Right forelimb (tissue), 1 donor: Measurements from ENCODE around the gene HASPIN.
"Not testable (repeated sequence)": the region's sequence is repeated elsewhere in the genome, so short reads cannot be mapped to it uniquely, and the experiment has no call there.

Source experiments
- DNase-seq: peaks from one replicate; pipeline ENCODE4 v3.0.0-alpha.2; 2018

Gene HASPIN

DNA sequence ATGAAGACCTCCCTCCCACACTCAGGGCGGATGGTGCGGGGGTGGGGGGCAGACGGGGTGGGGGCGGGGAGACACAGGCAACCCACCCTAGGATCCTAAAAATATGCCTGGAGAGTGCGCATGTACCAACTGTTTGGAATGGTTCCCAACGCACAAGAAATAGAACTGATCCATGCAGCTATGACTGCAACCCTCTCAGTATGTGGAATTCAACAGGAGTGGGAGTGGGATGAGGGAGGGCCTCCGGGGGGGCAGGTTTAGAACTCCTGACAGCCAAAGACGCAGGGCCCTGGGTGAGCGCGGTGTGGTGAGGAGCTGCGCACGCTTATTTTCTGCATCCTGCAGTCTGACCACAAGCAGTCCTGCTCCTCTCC lies 26.6 kb upstream of the HASPIN start:
- no peak for DNase-seq

- no peak for DNase-seq
These were observed 25.6 kb upstream of the HASPIN start for GRCh38 chr17:3698139-3698538.

GRCh38 chr17:3699951-3700350 lies 23.8 kb upstream of the HASPIN start:
- no peak for DNase-seq

- not testable (repeated sequence) for DNase-seq
These were observed 21.6 kb upstream of the HASPIN start for GRCh38 chr17:3702041-3702539.

GRCh38 chr17:3704931-3705717 lies 18.6 kb upstream of the HASPIN start:
- DNase-seq, result no peak

- not testable (repeated sequence) for DNase-seq
These were observed 18.1 kb upstream of the HASPIN start for GRCh38 chr17:3705718-3705984.

- no peak for DNase-seq
These were observed 15.3 kb upstream of the HASPIN start for GRCh38 chr17:3708366-3708765.

DNA sequence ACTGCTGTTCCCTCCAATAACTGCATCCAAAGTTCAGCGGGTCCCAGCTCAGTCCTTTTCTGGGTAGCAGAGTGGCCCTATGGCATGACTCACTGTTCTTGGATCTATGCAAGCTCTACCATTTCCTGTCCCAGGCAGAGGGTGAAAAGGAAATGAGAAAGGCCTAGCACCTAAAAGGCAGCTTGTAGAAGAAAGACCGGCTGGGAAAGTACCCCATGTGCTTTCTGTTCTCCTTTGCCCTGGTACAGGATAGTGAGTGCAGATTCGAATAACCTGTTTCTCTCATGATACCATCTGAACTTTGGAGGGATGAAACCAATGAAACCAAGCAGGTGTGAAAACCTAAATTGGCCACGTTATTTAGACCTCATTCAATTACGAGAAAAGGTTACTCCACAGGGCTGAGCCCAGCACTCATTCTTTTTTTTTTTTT lies 12.7 kb upstream of the HASPIN start:
- DNase-seq, result no peak

GRCh38 chr17:3712811-3713463 lies 10.8 kb upstream of the HASPIN start:
- DNase-seq, result no peak

DNA sequence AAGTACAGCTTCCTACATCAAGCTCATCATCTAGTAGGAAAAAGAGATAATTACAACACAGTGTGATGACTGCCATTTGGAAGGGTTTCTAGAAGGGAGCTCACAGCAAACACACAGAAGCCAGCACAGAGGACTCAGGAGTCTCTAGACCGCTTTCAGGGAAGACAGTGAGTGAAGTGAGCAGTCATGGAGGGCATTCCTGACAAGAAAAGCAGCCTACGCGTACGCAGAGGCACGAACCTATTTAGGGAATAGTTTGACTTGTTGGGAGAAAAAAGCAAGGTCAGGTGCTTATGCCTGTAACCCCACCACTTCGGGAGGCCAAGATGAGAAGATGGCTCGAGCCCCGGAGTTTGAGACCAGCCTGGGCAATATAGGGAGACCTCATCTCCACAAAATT lies 8.4 kb upstream of the HASPIN start:
- no peak for DNase-seq

DNA sequence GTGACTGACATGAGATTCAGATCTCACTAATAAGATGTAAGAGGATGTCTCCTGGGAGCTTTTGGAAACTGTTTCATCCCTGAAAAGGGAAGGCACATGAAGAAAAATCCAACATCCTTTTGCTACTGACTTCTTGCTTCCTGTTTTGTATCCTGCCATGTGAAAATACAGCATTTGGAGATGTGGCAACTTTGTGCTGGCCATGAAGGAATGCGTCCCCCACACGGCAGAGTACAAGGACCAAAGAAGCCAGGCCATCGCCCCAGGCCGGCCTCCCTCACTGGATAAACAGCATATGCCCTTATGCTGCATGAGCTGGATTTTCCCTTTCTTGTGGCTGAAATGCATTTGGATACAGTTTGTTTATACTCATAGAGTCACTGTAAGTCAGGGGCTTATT lies 5.5 kb upstream of the HASPIN start:
- no peak for DNase-seq

- no peak for DNase-seq
These were observed 4.4 kb upstream of the HASPIN start for GRCh38 chr17:3719265-3719664.

GRCh38 chr17:3722716-3723115 lies 987 bp upstream of the HASPIN start:
- DNase-seq, result no peak

- DNase-seq, result no peak
These were observed 531 bp upstream of the HASPIN start for GRCh38 chr17:3723188-3723555.

DNA sequence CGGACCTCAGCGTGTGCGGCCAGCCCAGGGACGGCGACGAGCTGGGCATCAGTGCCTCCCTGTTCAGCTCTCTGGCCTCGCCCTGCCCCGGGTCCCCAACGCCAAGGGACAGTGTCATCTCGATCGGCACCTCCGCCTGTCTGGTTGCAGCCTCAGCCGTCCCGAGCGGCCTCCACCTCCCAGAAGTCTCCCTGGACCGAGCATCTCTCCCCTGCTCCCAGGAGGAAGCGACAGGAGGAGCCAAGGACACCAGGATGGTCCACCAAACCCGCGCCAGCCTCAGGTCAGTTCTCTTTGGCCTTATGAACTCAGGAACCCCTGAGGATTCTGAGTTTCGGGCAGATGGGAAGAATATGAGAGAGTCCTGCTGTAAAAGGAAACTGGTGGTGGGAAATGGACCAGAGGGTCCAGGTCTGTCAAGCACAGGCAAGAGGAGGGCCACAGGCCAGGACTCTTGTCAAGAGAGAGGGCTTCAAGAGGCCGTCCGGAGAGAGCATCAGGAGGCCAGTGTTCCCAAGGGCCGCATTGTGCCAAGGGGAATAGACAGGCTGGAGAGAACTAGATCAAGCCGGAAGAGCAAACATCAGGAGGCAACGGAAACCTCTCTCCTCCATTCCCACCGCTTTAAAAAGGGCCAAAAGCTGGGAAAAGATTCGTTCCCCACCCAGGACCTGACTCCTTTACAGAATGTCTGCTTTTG lies 825 bp downstream of the HASPIN start:
- DNase-seq, result no peak

DNA sequence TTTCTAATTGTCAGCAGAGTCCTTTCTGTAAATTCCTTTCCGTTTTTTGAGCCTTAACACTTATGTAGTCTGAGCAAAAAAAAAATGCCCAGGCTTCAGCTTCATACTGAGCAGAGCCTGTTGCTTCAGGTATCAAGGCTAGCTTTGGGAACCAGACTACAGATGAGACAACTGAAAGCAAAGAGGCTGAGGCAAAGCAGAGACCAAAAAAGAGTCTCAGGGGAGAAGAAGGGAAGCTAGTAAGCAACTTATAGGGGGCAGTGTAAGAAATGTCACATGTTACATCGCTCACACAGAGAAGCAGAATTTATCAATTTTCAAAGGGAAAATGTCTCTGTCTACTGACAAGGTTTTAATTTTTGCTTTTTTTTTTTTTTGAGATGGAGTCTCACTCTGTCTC lies 3.3 kb downstream of the HASPIN start:
- DNase-seq, result no peak

GRCh38 chr17:3728099-3728498 lies 4.4 kb downstream of the HASPIN start:
- not testable (repeated sequence) for DNase-seq

GRCh38 chr17:3729881-3730280 lies 6.2 kb downstream of the HASPIN start:
- no peak for DNase-seq

- no peak for DNase-seq
These were observed 7.3 kb downstream of the HASPIN start for GRCh38 chr17:3730881-3731429.

DNA sequence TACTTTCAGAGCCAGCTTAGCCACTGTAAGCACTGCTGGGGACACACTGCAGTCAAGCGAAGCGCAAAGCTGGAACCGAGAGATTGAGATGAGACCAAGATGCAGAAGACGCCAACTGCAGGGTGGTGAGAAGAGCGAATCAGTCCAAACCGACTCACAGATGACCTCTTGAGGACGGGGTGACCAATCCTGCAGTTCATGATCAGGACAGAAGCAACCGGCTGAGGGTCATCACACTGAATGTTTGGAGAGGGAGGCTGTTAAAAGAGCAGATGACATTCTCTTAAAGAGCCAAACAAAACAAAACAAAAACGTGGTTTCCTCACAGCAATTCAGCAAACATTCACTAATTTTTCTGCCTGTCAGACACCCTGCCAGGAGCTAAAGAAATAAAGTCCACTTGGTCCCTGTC lies 8.5 kb downstream of the HASPIN start:
- no peak for DNase-seq

- not testable (repeated sequence) for DNase-seq
These were observed 11.2 kb downstream of the HASPIN start for GRCh38 chr17:3734911-3735276.

DNA sequence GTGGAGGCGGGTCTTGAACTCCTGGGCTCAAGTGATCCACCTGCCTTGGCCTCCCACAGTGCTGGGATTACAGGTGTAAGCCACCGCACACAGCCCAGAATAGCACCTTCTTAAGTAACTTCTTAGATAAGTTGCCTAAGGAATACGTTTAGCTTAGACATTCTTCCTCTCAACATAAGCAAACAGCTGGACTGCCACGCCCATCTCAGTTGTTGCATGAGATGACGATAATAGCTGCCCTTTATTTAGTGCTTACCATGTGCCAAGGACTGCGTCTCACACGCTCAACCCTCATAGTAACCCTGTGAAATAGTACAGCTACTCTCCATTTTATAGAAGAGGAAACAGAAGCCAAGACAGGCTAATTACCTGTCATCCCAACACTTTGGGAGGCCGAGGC lies 11.8 kb downstream of the HASPIN start:
- no peak for DNase-seq

GRCh38 chr17:3738562-3739295 lies 15.0 kb downstream of the HASPIN start:
- DNase-seq, result no peak
